ENCODE data around the gene TMEM237.
"Not testable (repeated sequence)": the region's sequence is repeated elsewhere in the genome, so short reads cannot be mapped to it uniquely, and the experiment has no call there.

Gene TMEM237

GRCh38 chr2:201671205-201671604 lies 27.9 kb upstream of the TMEM237 start:
- H3K27ac ChIP-seq (replicated peaks; ENCODE audit: low read length); H3K9me3 ChIP-seq (replicated peaks in 1 of 2; ENCODE audit: control insufficient read depth in 2 of 2, insufficient read depth in 1 of 2, low read depth in 1 of 2, low read length in 2 of 2); H2BK15ac ChIP-seq (ENCODE audit: low read length); H3K4me3 ChIP-seq (ENCODE audit: low read length in 2 of 2); H3K9ac ChIP-seq (ENCODE audit: low read depth, low read length, poor library complexity); H3K79me1 ChIP-seq (ENCODE audit: low read depth, low read length); H3K36me3 ChIP-seq (replicated peaks in 1 of 2; ENCODE audit: control insufficient read depth in 2 of 2, insufficient read depth in 2 of 2, low read length in 2 of 2); H4K8ac ChIP-seq (ENCODE audit: low read depth, low read length); H4K91ac ChIP-seq (ENCODE audit: low read depth, low read length, poor library complexity); H3K14ac ChIP-seq (ENCODE audit: low read length); H3K4ac ChIP-seq (ENCODE audit: low read length); H2AK5ac ChIP-seq (ENCODE audit: low read depth, low read length); H2BK12ac ChIP-seq (ENCODE audit: low read length); H3K4me1 ChIP-seq (ENCODE audit: control insufficient read depth in 2 of 2, insufficient read depth in 1 of 2, low read depth in 1 of 2, low read length in 2 of 2); DNase-seq (ENCODE audit: low spot score); H2AFZ ChIP-seq (ENCODE audit: low read length); H3K4me2 ChIP-seq (ENCODE audit: insufficient read depth, low read length, poor library complexity, severe bottlenecking); H3K18ac ChIP-seq (ENCODE audit: low read length); H2BK5ac ChIP-seq (ENCODE audit: low read length); H3K23ac ChIP-seq (ENCODE audit: low read depth, low read length, poor library complexity); H2BK120ac ChIP-seq (ENCODE audit: low read depth, low read length): not testable (repeated sequence)
- H3K27me3 ChIP-seq (ENCODE audit: control insufficient read depth in 3 of 3, insufficient read depth in 3 of 3, low read depth in 1 of 3, low read length in 3 of 3), result peaks cover 0 to 11% (median 0%) of the 10 kb centered on the region in 3 experiments
- WGBS, 2 donors (ENCODE audit: extremely low coverage in 2 of 2, insufficient read length in 2 of 2, insufficient replicate concordance in 1 of 2), result no CpG with 5 or more reads among the region's 4 CpGs

GRCh38 chr2:201669865-201670264 lies 26.6 kb upstream of the TMEM237 start:
- Histone ChIP-seq H3K4me1 (ENCODE audit: control insufficient read depth in 2 of 2, insufficient read depth in 1 of 2, low read depth in 1 of 2, low read length in 2 of 2) (no peaks in the 10 kb centered on the region), H3K4ac (ENCODE audit: low read length) (no peak overlapping the region), H2BK15ac (ENCODE audit: low read length) (no peak overlapping the region), H2AFZ (ENCODE audit: low read length) (no peak overlapping the region), H2AK5ac (ENCODE audit: low read depth, low read length) (no peak overlapping the region), H3K79me1 (ENCODE audit: low read depth, low read length) (no peaks in the 10 kb centered on the region), H3K9me3 (replicated peaks in 1 of 2; ENCODE audit: control insufficient read depth in 2 of 2, insufficient read depth in 1 of 2, low read depth in 1 of 2, low read length in 2 of 2) (no peaks in the 10 kb centered on the region), H3K4me3 (ENCODE audit: low read length in 2 of 2) (no peak overlapping the region), H4K8ac (ENCODE audit: low read depth, low read length) (no peak overlapping the region), H3K23ac (ENCODE audit: low read depth, low read length, poor library complexity) (no peak overlapping the region), H3K9ac (ENCODE audit: low read depth, low read length, poor library complexity) (no peak overlapping the region), H4K91ac (ENCODE audit: low read depth, low read length, poor library complexity) (no peak overlapping the region), H2BK5ac (ENCODE audit: low read length) (no peak overlapping the region), H3K36me3 (replicated peaks in 1 of 2; ENCODE audit: control insufficient read depth in 2 of 2, insufficient read depth in 2 of 2, low read length in 2 of 2) (no peaks in the 10 kb centered on the region), H2BK12ac (ENCODE audit: low read length) (no peak overlapping the region), H3K18ac (ENCODE audit: low read length) (no peak overlapping the region), H3K4me2 (ENCODE audit: insufficient read depth, low read length, poor library complexity, severe bottlenecking) (no peak overlapping the region), H2BK120ac (ENCODE audit: low read depth, low read length) (no peak overlapping the region), H3K27me3 (ENCODE audit: control insufficient read depth in 3 of 3, insufficient read depth in 3 of 3, low read depth in 1 of 3, low read length in 3 of 3) (peaks cover 0 to 6% (median 0%) of the 10 kb centered on the region in 3 experiments), H3K27ac (replicated peaks; ENCODE audit: low read length) (no peak overlapping the region), H3K14ac (ENCODE audit: low read length) (no peak overlapping the region)
- DNase-seq (ENCODE audit: low spot score), result no peak
- WGBS, 2 donors (ENCODE audit: extremely low coverage in 2 of 2, insufficient read length in 2 of 2, insufficient replicate concordance in 1 of 2), result no CpG with 5 or more reads among the region's 1 CpG

GRCh38 chr2:201668402-201668910 lies 25.2 kb upstream of the TMEM237 start:
- Histone ChIP-seq H3K9ac (ENCODE audit: low read depth, low read length, poor library complexity) (no peak overlapping the region), H4K8ac (ENCODE audit: low read depth, low read length) (no peak overlapping the region), H3K23ac (ENCODE audit: low read depth, low read length, poor library complexity) (no peak overlapping the region), H3K27ac (replicated peaks; ENCODE audit: low read length) (no peak overlapping the region), H2AFZ (ENCODE audit: low read length) (no peak overlapping the region), H3K9me3 (replicated peaks in 1 of 2; ENCODE audit: control insufficient read depth in 2 of 2, insufficient read depth in 1 of 2, low read depth in 1 of 2, low read length in 2 of 2) (no peaks in the 10 kb centered on the region), H2BK120ac (ENCODE audit: low read depth, low read length) (no peak overlapping the region), H2BK5ac (ENCODE audit: low read length) (no peak overlapping the region), H3K4me2 (ENCODE audit: insufficient read depth, low read length, poor library complexity, severe bottlenecking) (no peak overlapping the region), H3K27me3 (ENCODE audit: control insufficient read depth in 3 of 3, insufficient read depth in 3 of 3, low read depth in 1 of 3, low read length in 3 of 3) (no peaks in the 10 kb centered on the region), H4K91ac (ENCODE audit: low read depth, low read length, poor library complexity) (no peak overlapping the region), H3K4ac (ENCODE audit: low read length) (no peak overlapping the region), H3K79me1 (ENCODE audit: low read depth, low read length) (no peaks in the 10 kb centered on the region), H3K4me3 (ENCODE audit: low read length in 2 of 2) (no peak overlapping the region), H2BK15ac (ENCODE audit: low read length) (no peak overlapping the region), H2AK5ac (ENCODE audit: low read depth, low read length) (no peak overlapping the region), H2BK12ac (ENCODE audit: low read length) (no peak overlapping the region), H3K14ac (ENCODE audit: low read length) (no peak overlapping the region), H3K18ac (ENCODE audit: low read length) (no peak overlapping the region), H3K36me3 (replicated peaks in 1 of 2; ENCODE audit: control insufficient read depth in 2 of 2, insufficient read depth in 2 of 2, low read length in 2 of 2) (no peaks in the 10 kb centered on the region), H3K4me1 (ENCODE audit: control insufficient read depth in 2 of 2, insufficient read depth in 1 of 2, low read depth in 1 of 2, low read length in 2 of 2) (no peaks in the 10 kb centered on the region)
- DNase-seq (ENCODE audit: low spot score), result no peak
- WGBS, 2 donors (ENCODE audit: extremely low coverage in 2 of 2, insufficient read length in 2 of 2, insufficient replicate concordance in 1 of 2), result no CpG with 5 or more reads among the region's 3 CpGs

DNA sequence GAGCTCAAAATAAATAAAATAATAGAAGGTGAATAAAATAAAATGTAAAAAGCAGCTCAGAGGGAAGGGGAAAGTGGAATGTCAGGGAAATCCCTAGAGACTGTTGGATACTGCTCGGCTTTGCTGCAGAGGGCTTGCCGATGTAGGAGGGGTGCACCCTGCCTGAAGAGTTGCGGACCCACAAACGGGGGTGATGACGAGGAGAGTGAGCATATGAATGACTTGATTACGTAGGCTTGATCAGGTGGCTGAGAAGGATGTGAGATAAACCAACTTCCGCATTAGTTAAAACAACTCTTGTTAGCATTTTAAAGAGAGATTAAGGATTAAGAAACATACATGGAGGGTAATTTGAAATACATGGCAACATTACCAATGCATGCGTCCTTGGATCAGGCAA lies 21.0 kb upstream of the TMEM237 start:
- Histone ChIP-seq H3K27ac (replicated peaks; ENCODE audit: low read length) (no peak overlapping the region), H3K18ac (ENCODE audit: low read length) (no peak overlapping the region), H3K9ac (ENCODE audit: low read depth, low read length, poor library complexity) (no peak overlapping the region), H3K4ac (ENCODE audit: low read length) (no peak overlapping the region), H4K8ac (ENCODE audit: low read depth, low read length) (no peak overlapping the region), H3K4me3 (ENCODE audit: low read length in 2 of 2) (no peak overlapping the region), H2BK120ac (ENCODE audit: low read depth, low read length) (no peak overlapping the region), H3K4me2 (ENCODE audit: insufficient read depth, low read length, poor library complexity, severe bottlenecking) (no peak overlapping the region), H3K79me1 (ENCODE audit: low read depth, low read length) (no peaks in the 10 kb centered on the region), H4K91ac (ENCODE audit: low read depth, low read length, poor library complexity) (no peak overlapping the region), H2BK5ac (ENCODE audit: low read length) (no peak overlapping the region), H3K23ac (ENCODE audit: low read depth, low read length, poor library complexity) (no peak overlapping the region), H3K14ac (ENCODE audit: low read length) (no peak overlapping the region), H2BK15ac (ENCODE audit: low read length) (no peak overlapping the region), H3K36me3 (replicated peaks in 1 of 2; ENCODE audit: control insufficient read depth in 2 of 2, insufficient read depth in 2 of 2, low read length in 2 of 2) (no peaks in the 10 kb centered on the region), H2AFZ (ENCODE audit: low read length) (no peak overlapping the region), H3K4me1 (ENCODE audit: control insufficient read depth in 2 of 2, insufficient read depth in 1 of 2, low read depth in 1 of 2, low read length in 2 of 2) (no peaks in the 10 kb centered on the region), H2AK5ac (ENCODE audit: low read depth, low read length) (no peak overlapping the region), H2BK12ac (ENCODE audit: low read length) (no peak overlapping the region), H3K9me3 (replicated peaks in 1 of 2; ENCODE audit: control insufficient read depth in 2 of 2, insufficient read depth in 1 of 2, low read depth in 1 of 2, low read length in 2 of 2) (no peaks in the 10 kb centered on the region), H3K27me3 (ENCODE audit: control insufficient read depth in 3 of 3, insufficient read depth in 3 of 3, low read depth in 1 of 3, low read length in 3 of 3) (peaks cover 0 to 4% (median 0%) of the 10 kb centered on the region in 3 experiments)
- no CpG with 5 or more reads among the region's 8 CpGs for WGBS, 2 donors (ENCODE audit: extremely low coverage in 2 of 2, insufficient read length in 2 of 2, insufficient replicate concordance in 1 of 2)
- DNase-seq (ENCODE audit: low spot score), result no peak
